Peyer's patch (tissue), 4 donors: ENCODE data around the gene S1PR1.

Source experiments
- CTCF ChIP-seq, 6 experiments: fragments of 450-650 bp in 4 of 6; fragments of 200-600 bp in 2 of 6; sonication (generic) in 1 of 6; IDR thresholded peaks; one replicate each; pipeline ENCODE4 v1.5.1; 2017 to 2019; ENCODE audit warnings: antibody characterized with exemption in 6 of 6, mild to moderate bottlenecking in 3 of 6, moderate library complexity in 1 of 6
- POLR2A ChIP-seq, 2 donors: fragments of 450-650 bp; IDR thresholded peaks; one replicate each; pipeline ENCODE4 v1.5.1; 2017; ENCODE audit warnings: antibody characterized with exemption in 2 of 2, mild to moderate bottlenecking in 2 of 2, moderate library complexity in 2 of 2

- no peak for TF ChIP-seq POLR2A (IDR thresholded peaks at IDR 0.05)
- no peak for TF ChIP-seq CTCF (IDR thresholded peaks at IDR 0.05)
Observed at GRCh38 chr1:101257500-101258325, 20.9 kb downstream of the S1PR1 start.
